HepG2 (cell line): ENCODE results near the gene BPIFB6. TPM values are rescaled to one million over a fixed set of nuclear protein-coding genes. Genes with fewer than 3 reads are reported as not detected.

ENCODE experiments used
- DZIP1 ChIP-seq: sonication (generic); formaldehyde crosslinking; IDR thresholded peaks from 2 replicates; pipeline ENCODE4 v1.5.0; 2020; ENCODE audit warnings: mild to moderate bottlenecking, missing genetic modification reagents
- ETS1 ChIP-seq: sonication (generic); formaldehyde crosslinking; IDR thresholded peaks from 2 replicates; pipeline ENCODE4 v1.4.0; 2020; ENCODE audit warnings: missing genetic modification reagents
- ETV6 ChIP-seq: sonication (generic); formaldehyde crosslinking; conservative IDR thresholded peaks from 2 replicates; pipeline ENCODE4 v1.4.0; 2020; ENCODE audit warnings: missing genetic modification reagents
- EZH2 ChIP-seq: conservative IDR thresholded peaks from 2 replicates; pipeline ENCODE4 v1.6.1; 2012; ENCODE audit warnings: mild to moderate bottlenecking, low read depth, low read length, moderate library complexity
- GLI4 ChIP-seq: sonication (generic); formaldehyde crosslinking; IDR thresholded peaks from 2 replicates; pipeline ENCODE4 v1.5.1; 2020; ENCODE audit warnings: missing genetic modification reagents, mild to moderate bottlenecking, moderate library complexity, borderline replicate concordance
- HMG20B ChIP-seq: conservative IDR thresholded peaks from 2 replicates; pipeline ENCODE4 v1.6.1; 2016; ENCODE audit warnings: missing genetic modification reagents, missing compliant biosample characterization
- HNRNPH1 ChIP-seq: fragments of 200-400 bp; formaldehyde crosslinking; optimal IDR thresholded peaks from 2 replicates; pipeline ENCODE3; 2017; ENCODE audit warnings: mild to moderate bottlenecking, low read depth, low read length
- KDM2A ChIP-seq: sonication (generic); formaldehyde crosslinking; IDR thresholded peaks from 2 replicates; pipeline ENCODE4 v1.4.0; 2020; ENCODE audit warnings: low read depth, missing genetic modification reagents, borderline replicate concordance
- MNT ChIP-seq: fragments of 450-650 bp; IDR thresholded peaks from 2 replicates; pipeline ENCODE4 v1.6.1; 2016
- RFX5 ChIP-seq: IDR thresholded peaks from 2 replicates; pipeline ENCODE4 v1.6.1; 2011; ENCODE audit warnings: low read depth, low read length, improper control_type of control experiment
- RORA ChIP-seq: sonication (generic); formaldehyde crosslinking; IDR thresholded peaks from 2 replicates; pipeline ENCODE4 v1.5.0; 2020; ENCODE audit warnings: mild to moderate bottlenecking, missing genetic modification reagents, moderate library complexity
- RXRA ChIP-seq: sonication (generic); formaldehyde crosslinking; IDR thresholded peaks from 2 replicates; pipeline ENCODE4 v1.5.1; 2020; ENCODE audit warnings: missing genetic modification reagents
- SIN3A ChIP-seq: IDR thresholded peaks from 2 replicates; pipeline ENCODE4 v1.6.1; 2011; ENCODE audit warnings: low read depth, mild to moderate bottlenecking, control low read depth, low read length, borderline replicate concordance
- ZBTB37 ChIP-seq: sonication (generic); formaldehyde crosslinking; IDR thresholded peaks from 2 replicates; pipeline ENCODE4 v1.4.0; 2020; ENCODE audit warnings: mild to moderate bottlenecking, missing genetic modification reagents
- ZNF441 ChIP-seq: sonication (generic); formaldehyde crosslinking; IDR thresholded peaks from 2 replicates; pipeline ENCODE4 v1.7.0; 2021; ENCODE audit warnings: missing genetic modification reagents, borderline replicate concordance
- ZNF574 ChIP-seq: sonication (generic); formaldehyde crosslinking; IDR thresholded peaks from 2 replicates; pipeline ENCODE4 v1.4.0; 2020; ENCODE audit warnings: missing genetic modification reagents
- ZNF773 ChIP-seq: sonication (generic); formaldehyde crosslinking; IDR thresholded peaks from 2 replicates; pipeline ENCODE4 v1.4.0; 2020; ENCODE audit warnings: missing genetic modification reagents, borderline replicate concordance
- ZNF781 ChIP-seq: sonication (generic); formaldehyde crosslinking; IDR thresholded peaks from 2 replicates; pipeline ENCODE4 v1.5.1; 2020; ENCODE audit warnings: borderline replicate concordance, mild to moderate bottlenecking, missing genetic modification reagents; ENCODE audit errors: not compliant biosample characterization
- polyA plus RNA-seq, 8 experiments: library from polyadenylated mRNA; depleted of rRNA in 3 of 8; stranded (reverse) in 7 of 8; unstranded in 1 of 8; fragments of >200 nt; fragmentation: Illumina TruSeq in 4 of 8; extraction: Trizol in 4 of 8; gene quantifications; 2 replicates each; pipeline versions ENCODE4 v1.2.1 to v1.2.3, GENCODE V29; 2011 to 2016; ENCODE audit warnings: low read depth in 4 of 8, missing spikeins in 1 of 8, mixed read lengths in 1 of 8; ENCODE audit not compliant: insufficient read depth in 1 of 8
- total RNA-seq, 5 experiments: library from RNA; depleted of rRNA; stranded (reverse); fragments of >200 nt; fragmentation: Illumina TruSeq; extraction: Trizol; gene quantifications; 2 replicates each; pipeline ENCODE4 v1.2.3, GENCODE V29; 2016; ENCODE audit warnings: low read depth in 1 of 5

BPIFB6 gene
- total and polyA plus RNA-seq, 2 of the 13 experiments (the other 11 are each of a cell fraction or from before 2014, with no cell fraction given) = 0.13 to 1.7 TPM

GRCh38 chr20:33008336-33009213, 22.9 kb upstream of the BPIFB6 start (continued):
- TF ChIP-seq MNT (peak; percentile 76), ETV6 (CRISPR knock-in tag) (no peak; the same call in 1 of the 2 replicates), ZNF441 (CRISPR knock-in tag) (0 out of 2 replicates have a peak, but pooled peaks have one; percentile 19), GLI4 (CRISPR knock-in tag) (no peak), DZIP1 (peak; percentile 95), ZNF773 (peak; percentile 51; the same call in 1 of the 2 replicates), EZH2 (no peak), ZNF781 (CRISPR knock-in tag) (peak; percentile 73), ZBTB37 (CRISPR knock-in tag) (no peak), ZNF574 (CRISPR knock-in tag) (peak; percentile 29), HNRNPH1 (peak; percentile 91), SIN3A (0 out of 2 replicates have a peak, but pooled peaks have one; percentile 0), KDM2A (peak; percentile 18; the same call in 1 of the 2 replicates), ETS1 (peak; percentile 84; the same call in 1 of the 2 replicates), RFX5 (no peak), HMG20B (peak; percentile 19; the same call in 1 of the 2 replicates), RORA (no peak), RXRA (CRISPR knock-in tag) (no peak)
